ENCODE results near the gene M6PR.
"Not testable (repeated sequence)": the region's sequence is repeated elsewhere in the genome, so short reads cannot be mapped to it uniquely, and the experiment has no call there.

Gene M6PR

GRCh38 chr12:8950702-8951478 lies 1.4 kb upstream of the M6PR start:
- peak; percentile 6 to 61 (median 50) for DNase-seq

- DNase-seq: no peak
Measured at GRCh38 chr12:8950221-8950527, 729 bp upstream of the M6PR start.

- DNase-seq: peak; percentile 68 to 82 (median 76)
Measured at GRCh38 chr12:8948701-8949341, 624 bp downstream of the M6PR start.

- peak; percentile 60 to 70 (median 68) for DNase-seq
Measured at GRCh38 chr12:8947737-8948136, 1.7 kb downstream of the M6PR start.

GRCh38 chr12:8946733-8947132 lies 2.7 kb downstream of the M6PR start:
- no peak for DNase-seq

- DNase-seq: no peak
Measured at GRCh38 chr12:8943565-8944186, 5.8 kb downstream of the M6PR start.

- DNase-seq: no peak
Measured at GRCh38 chr12:8941691-8942478, 7.6 kb downstream of the M6PR start.

- not testable (repeated sequence) for DNase-seq
Measured at GRCh38 chr12:8937842-8938442, 11.5 kb downstream of the M6PR start.

- no peak for DNase-seq
Measured at GRCh38 chr12:8936735-8937134, 12.7 kb downstream of the M6PR start.

GRCh38 chr12:8934080-8934479 lies 15.4 kb downstream of the M6PR start:
- DNase-seq: not testable (repeated sequence)

GRCh38 chr12:8932464-8932863 lies 17.0 kb downstream of the M6PR start:
- not testable (repeated sequence) for DNase-seq

GRCh38 chr12:8930655-8931323 lies 18.7 kb downstream of the M6PR start:
- DNase-seq: not testable (repeated sequence)

- no peak for DNase-seq
Measured at GRCh38 chr12:8922544-8922943, 26.9 kb downstream of the M6PR start.

- DNase-seq: not testable (repeated sequence)
Measured at GRCh38 chr12:8919643-8920042, 29.8 kb downstream of the M6PR start.

- no peak for DNase-seq
Measured at GRCh38 chr12:8917751-8918150, 31.7 kb downstream of the M6PR start.

GRCh38 chr12:8917031-8917430 lies 32.4 kb downstream of the M6PR start:
- DNase-seq: no peak

- DNase-seq: no peak
Measured at GRCh38 chr12:8916154-8916553, 33.3 kb downstream of the M6PR start.

- DNase-seq: peak in 2 of 3 donors; percentile 34 to 44
Measured at GRCh38 chr12:8914716-8915526, 34.5 kb downstream of the M6PR start.

- DNase-seq: peak; percentile 62 to 86 (median 76)
Measured at GRCh38 chr12:8914033-8914715, 35.3 kb downstream of the M6PR start, which contains the start of gene PHC1. TSS of gene PHC1 (plus strand) at chr12:8914509. CDS start at chr12:8917678, 3,169 bp downstream.

- no peak for DNase-seq
Measured at GRCh38 chr12:8913702-8914032, 35.8 kb downstream of the M6PR start.

- no peak for DNase-seq
Measured at GRCh38 chr12:8912914-8913313, 36.5 kb downstream of the M6PR start.
